Kidney capillary endothelial cell (primary cell): ENCODE measurements around the gene CTAG1A.
"Not testable (repeated sequence)": the region's sequence is repeated elsewhere in the genome, so short reads cannot be mapped to it uniquely, and the experiment has no call there.

Experiments
- DNase-seq: peaks from one replicate; pipeline ENCODE4 v3.0.0-alpha.2; 2018; ENCODE audit warnings: low spot score

CTAG1A gene

GRCh38 chrX:154613586-154613985, 28.7 kb downstream of the CTAG1A start:
- not testable (repeated sequence) for DNase-seq

GRCh38 chrX:154619182-154619581, 34.2 kb downstream of the CTAG1A start, which contains the start of gene CTAG1B:
TSS of gene CTAG1B (minus strand) at chrX:154619282. CDS start at chrX:154619218, 64 bp downstream.
- DNase-seq: not testable (repeated sequence)

GRCh38 chrX:154620767-154621414, 36.0 kb downstream of the CTAG1A start:
- not testable (repeated sequence) for DNase-seq

- DNase-seq: not testable (repeated sequence)
These were observed 44.0 kb downstream of the CTAG1A start for GRCh38 chrX:154628960-154629359.

- not testable (repeated sequence) for DNase-seq
These were observed 46.0 kb downstream of the CTAG1A start for GRCh38 chrX:154630949-154631348.

GRCh38 chrX:154633661-154634060, 48.7 kb downstream of the CTAG1A start:
- not testable (repeated sequence) for DNase-seq
